Measurements from ENCODE around the gene SCNN1A. TPM values are rescaled to one million over a fixed set of nuclear protein-coding genes. Genes with fewer than 3 reads are reported as not detected.
A peak's percentile ranks its signal among the peaks of the same experiment; 100 is the strongest.

The SCNN1A gene
- total and polyA plus RNA-seq, 2 donors (not counting 1 experiment from before 2014, with no cell fraction given): 0.20 TPM; not detected in 1

DNA sequence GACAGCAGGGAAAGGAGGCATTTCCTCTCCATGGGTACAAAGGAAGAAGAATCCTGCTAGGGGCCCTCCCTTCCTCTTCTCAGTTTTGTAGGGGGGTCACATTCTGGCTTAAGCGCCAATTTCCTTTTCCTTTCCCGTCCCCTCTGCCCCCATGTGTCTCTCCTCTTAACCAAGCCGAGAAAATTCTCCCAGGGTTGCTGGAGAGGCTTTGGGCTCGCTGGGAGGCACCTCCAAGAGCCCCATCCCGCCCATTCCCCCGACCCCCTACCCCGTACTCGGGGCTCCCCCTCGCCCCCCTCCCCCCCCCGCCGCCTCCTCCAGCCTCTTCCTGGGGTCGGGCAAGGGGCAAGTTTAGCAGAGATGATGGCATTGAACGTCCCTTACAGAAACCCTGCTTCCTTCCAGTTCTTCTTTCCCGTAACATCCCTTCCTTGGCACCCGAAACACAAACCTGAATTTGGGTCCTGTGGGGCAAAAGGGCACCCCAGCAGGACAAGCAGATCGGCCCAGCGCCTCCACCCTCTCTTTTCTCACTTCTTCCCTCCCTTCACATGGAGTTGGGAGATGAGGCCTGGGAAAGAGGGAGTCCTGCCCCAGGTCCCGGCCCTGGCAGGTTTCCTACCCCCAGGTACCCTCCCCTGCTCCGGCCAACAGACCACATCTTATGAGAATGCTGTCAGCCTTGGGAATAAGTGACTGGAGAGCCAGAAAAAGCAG, 51.2 kb downstream of the SCNN1A start:
- Histone ChIP-seq H3K4me1 (ENCODE audit: control insufficient read depth in 2 of 2, insufficient read depth in 2 of 2, low read length in 2 of 2) (peaks cover 19 to 37% of the 10 kb centered on the region in 2 donors), H3K4me2 (replicated peaks; ENCODE audit: low read depth, low read length, poor library complexity, severe bottlenecking) (peak overlapping the region; percentile 39), H3K4me3 (ENCODE audit: control extremely low read depth in 1 of 5, extremely low read depth in 1 of 5, insufficient read depth in 1 of 5, low read depth in 2 of 5, low read length in 4 of 5) (no peak overlapping the region), H4K20me1 (ENCODE audit: control insufficient read depth, insufficient read depth, low read length, poor library complexity, severe bottlenecking) (peaks cover 4% of the 10 kb centered on the region), H3K9ac (ENCODE audit: low read length) (no peak overlapping the region), H3K9me3 (ENCODE audit: control extremely low read depth in 1 of 3, control insufficient read depth in 2 of 3, insufficient read depth in 1 of 3, low read length in 2 of 3) (peaks cover 0 to 21% (median 0%) of the 10 kb centered on the region in 3 donors), H3K36me3 (replicated peaks in 1 of 2; ENCODE audit: control extremely low read depth in 1 of 2, control insufficient read depth in 1 of 2, extremely low read depth in 1 of 2, insufficient read depth in 2 of 2, low read length in 1 of 2) (no peaks in the 10 kb centered on the region), H2AFZ (ENCODE audit: insufficient read depth, low read depth, low read length, poor library complexity, severe bottlenecking) (no peak overlapping the region), H3K27me3 (replicated peaks in 1 of 4; ENCODE audit: control extremely low read depth in 1 of 4, control insufficient read depth in 3 of 4, insufficient read depth in 4 of 4, low read length in 3 of 4) (peaks cover 0 to 78% (median 58%) of the 10 kb centered on the region in 4 experiments), H3K27ac (ENCODE audit: low read length in 2 of 2) (no peak overlapping the region), H3K79me2 (ENCODE audit: control insufficient read depth, insufficient read depth, low read length) (no peaks in the 10 kb centered on the region)
- intact Hi-C loops (cut with micrococcal nuclease): loop anchor here (1.0 kb wide), 1 partner anchor 214 kb away; no protein-coding TSS in a partner anchor
- DNase-seq: no peak
- no peak for ATAC-seq (ENCODE audit: low read depth)
- 27% methylated on average over 6 of the region's 19 CpGs for WGBS (ENCODE audit: insufficient coverage)
- Mint-ChIP-seq H3K27ac (peak overlapping the region; percentile 15), H3K27me3 (peaks cover 72% of the 10 kb centered on the region), H3K4me1 (peaks cover 15% of the 10 kb centered on the region), H3K9me3 (ENCODE audit: insufficient read depth) (no peaks in the 10 kb centered on the region), H3K4me3 (peak overlapping the region; percentile 52)
- no peak for TF ChIP-seq EZH2 (IDR thresholded peaks at IDR 0.05; ENCODE audit: borderline replicate concordance, insufficient read depth, low read depth, low read length, poor library complexity, severe bottlenecking)
- TF ChIP-seq, protein P1, sequence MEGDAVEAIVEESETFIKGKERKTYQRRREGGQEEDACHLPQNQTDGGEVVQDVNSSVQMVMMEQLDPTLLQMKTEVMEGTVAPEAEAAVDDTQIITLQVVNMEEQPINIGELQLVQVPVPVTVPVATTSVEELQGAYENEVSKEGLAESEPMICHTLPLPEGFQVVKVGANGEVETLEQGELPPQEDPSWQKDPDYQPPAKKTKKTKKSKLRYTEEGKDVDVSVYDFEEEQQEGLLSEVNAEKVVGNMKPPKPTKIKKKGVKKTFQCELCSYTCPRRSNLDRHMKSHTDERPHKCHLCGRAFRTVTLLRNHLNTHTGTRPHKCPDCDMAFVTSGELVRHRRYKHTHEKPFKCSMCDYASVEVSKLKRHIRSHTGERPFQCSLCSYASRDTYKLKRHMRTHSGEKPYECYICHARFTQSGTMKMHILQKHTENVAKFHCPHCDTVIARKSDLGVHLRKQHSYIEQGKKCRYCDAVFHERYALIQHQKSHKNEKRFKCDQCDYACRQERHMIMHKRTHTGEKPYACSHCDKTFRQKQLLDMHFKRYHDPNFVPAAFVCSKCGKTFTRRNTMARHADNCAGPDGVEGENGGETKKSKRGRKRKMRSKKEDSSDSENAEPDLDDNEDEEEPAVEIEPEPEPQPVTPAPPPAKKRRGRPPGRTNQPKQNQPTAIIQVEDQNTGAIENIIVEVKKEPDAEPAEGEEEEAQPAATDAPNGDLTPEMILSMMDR (IDR thresholded peaks at IDR 0.05): no peak
- POLR2A ChIA-PET: no interaction called here
- CTCF ChIA-PET: interaction anchor here (0.9 to 1.7 kb wide), 2 partner anchors 141 to 214 kb away, joined by 3 to 6 read pairs; no protein-coding TSS in a partner anchor

Data from B cell (primary cell).